ENCODE data around the gene RTN4RL1.

Gene RTN4RL1

GRCh38 chr17:2044263-2044894 is 19.2 kb upstream of the RTN4RL1 start:
- DNase-seq, result no peak

DNA sequence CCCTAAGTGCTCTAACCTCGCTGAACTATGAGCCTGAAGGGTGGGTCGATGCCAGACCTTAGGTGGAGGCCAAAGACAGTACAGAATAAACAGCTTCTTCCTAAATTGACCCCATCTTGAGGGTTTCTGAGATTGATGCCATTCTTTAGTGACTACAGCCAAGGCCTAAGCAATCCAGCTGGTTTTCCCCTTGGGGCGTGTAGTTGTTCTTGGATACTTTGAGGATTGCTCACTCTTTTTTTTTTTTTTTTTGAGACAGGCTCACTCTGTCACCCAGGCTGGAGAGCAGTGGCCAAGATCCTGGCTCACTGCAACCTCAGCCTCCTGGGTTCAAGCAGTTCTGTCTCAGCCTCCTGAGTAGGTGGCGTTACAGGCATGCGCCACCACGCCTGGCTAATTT is 18.7 kb upstream of the RTN4RL1 start:
- no peak for DNase-seq

- DNase-seq, result no peak
These were observed 17.8 kb upstream of the RTN4RL1 start for GRCh38 chr17:2042933-2043332.

DNA sequence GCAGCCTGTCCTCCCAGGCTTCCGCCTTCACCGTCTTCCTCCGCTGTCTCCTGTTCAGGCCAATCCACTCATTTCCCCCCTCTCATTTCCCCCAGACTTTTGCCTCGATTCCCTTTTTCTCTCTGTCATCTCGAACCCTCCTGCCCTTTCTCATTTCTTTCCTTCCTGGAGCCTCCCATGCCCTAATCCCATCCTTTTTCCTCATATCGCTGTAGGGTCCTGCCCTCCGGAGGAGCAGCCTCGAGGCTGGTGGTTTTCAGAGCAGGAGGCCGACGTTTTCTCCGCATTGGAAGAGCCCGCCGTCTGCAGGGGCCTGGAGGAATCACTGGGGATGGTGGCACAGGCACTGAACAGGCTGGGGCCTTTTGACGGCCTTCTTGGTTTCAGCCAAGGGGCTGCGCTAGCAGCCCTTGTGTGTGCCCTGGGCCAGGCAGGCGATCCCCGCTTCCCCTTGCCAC is 17.3 kb upstream of the RTN4RL1 start:
- DNase-seq, result no peak

DNA sequence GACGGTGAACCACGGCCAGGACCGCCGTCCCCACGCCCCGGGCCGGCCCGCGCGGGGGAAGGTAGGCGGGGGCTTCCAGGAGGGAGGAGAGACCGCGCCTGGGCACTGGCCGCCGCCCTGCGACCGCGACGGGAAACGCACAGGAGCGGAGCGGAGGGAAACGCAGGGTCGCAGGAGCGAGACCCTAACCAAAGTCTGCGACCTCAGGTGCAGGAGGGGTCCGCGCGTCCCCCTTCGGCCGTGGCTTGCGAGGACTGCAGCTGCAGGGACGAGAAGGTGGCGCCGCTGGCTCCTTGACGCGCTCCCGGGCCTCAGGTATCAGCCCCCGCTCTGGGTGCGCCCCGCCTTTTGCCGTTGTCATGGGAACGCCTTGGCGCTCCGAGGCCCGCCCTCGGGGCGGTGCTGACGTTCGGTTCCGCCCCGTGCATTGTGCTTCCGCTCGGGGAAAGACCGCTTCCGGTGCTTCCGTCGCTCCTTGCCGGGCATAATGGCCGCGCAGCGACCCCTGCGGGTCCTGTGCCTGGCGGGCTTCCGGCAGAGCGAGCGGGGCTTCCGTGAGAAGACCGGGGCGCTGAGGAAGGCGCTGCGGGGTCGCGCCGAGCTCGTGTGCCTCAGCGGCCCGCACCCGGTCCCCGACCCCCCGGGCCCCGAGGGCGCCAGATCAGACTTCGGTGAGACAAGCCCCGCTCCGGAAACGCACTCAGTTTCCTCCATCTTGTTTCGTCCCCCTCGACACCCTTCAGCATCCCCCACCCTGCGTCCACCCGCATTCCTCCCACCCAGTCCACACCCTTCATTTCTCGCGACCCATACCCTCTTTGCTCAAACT is 16.6 kb upstream of the RTN4RL1 start, which contains the start of gene OVCA2:
OVCA2 (plus strand) TSS at position 462 of the 829 bp plus-strand sequence; CDS start at position 488, 26 bp downstream.
- DNase-seq, result peak; percentile 94 to 97 (median 96)

DNA sequence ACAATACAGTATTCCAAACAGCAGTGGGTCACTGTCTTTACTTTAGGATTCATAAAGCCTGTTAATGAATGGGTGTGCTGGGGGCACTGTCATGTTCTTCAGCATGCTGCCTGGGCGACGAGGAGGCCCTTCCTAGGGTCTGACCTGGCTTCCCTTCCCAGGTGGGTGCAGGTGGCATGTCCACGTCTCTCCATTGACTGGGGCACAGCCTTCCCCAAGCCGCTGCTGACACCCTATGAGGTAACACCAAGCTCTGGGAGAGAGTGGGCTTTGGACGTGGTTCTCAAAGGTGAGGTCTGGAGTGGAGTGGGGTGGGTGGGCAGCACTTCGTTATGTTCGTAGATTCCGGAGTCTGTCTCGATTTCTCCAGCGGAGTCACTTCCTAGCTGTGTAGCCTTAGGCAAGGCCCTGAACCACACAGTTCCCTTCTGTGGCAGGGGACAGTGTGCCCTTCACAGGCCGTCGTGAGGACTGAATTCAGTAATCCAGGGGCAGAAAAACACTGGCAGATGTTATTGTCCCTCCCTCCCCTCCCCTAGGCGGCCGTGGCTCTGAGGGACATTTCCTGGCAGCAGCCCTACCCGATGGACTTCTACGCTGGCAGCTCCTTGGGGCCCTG is 15.9 kb upstream of the RTN4RL1 start:
- DNase-seq, result no peak

GRCh38 chr17:2040219-2040827 is 15.2 kb upstream of the RTN4RL1 start:
- DNase-seq, result no peak

DNA sequence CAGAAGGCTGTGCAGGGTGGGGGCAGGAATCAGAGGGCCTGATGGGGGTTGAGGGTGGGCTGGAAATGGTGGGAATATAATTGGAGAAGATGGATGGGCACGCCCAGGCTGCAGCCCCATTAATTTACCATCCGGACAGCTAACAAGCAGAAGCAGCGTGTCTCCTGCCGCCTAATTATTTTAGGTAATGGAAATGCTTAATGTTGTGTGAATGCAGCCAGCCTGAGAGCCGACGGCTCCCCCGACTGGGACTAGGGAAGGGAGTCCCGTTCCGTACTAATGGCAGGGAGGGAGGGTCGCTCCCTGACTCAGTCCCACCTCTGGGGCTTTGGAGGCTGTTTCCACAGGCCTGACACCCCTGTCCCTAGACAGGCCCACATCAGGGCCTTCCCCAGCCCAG is 12.0 kb upstream of the RTN4RL1 start:
- no peak for DNase-seq

DNA sequence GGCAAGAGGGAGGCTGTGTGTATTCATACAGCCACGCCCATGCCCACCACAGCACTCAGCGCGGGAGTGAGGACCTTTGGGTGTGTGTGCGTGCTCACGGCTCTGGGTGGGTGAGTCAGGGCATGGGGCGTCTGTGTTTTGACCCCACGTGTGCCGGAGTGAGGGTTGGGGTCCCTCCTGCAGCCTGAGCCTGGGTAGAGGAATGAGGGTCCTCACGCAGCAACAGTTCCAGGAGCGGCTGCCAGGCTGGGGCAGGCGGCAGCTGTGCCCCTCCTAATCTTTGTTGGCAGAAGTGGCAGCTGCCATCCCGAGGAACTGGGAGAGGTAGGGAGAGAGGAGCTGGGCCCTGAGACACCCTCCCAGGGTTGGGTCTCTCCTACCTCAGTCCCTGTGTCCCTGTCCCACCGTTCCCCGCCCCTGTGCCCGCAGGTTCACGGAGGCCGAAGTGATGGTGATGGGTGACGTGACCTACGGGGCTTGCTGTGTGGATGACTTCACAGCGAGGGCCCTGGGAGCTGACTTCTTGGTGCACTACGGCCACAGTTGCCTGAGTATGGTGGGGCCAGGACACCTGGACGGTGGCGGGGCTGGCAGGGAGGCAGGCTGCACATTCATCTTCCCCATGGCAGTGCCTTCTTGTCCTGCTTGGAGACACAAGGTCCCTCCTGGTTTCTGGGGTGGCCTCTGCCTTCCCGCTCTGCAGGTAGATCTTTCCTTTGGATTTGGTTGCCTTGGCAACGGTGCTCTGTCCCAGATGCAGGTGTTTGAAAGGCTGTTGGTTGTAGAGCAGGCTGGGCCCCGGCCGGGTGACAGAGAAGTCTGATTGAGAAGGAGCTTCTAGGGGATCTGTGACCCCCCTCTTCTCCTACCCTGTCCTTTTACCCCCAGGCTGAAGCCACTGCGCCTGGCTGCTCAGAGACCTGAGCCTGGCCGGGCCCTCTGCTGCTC is 10.7 kb upstream of the RTN4RL1 start:
- no peak for DNase-seq

DNA sequence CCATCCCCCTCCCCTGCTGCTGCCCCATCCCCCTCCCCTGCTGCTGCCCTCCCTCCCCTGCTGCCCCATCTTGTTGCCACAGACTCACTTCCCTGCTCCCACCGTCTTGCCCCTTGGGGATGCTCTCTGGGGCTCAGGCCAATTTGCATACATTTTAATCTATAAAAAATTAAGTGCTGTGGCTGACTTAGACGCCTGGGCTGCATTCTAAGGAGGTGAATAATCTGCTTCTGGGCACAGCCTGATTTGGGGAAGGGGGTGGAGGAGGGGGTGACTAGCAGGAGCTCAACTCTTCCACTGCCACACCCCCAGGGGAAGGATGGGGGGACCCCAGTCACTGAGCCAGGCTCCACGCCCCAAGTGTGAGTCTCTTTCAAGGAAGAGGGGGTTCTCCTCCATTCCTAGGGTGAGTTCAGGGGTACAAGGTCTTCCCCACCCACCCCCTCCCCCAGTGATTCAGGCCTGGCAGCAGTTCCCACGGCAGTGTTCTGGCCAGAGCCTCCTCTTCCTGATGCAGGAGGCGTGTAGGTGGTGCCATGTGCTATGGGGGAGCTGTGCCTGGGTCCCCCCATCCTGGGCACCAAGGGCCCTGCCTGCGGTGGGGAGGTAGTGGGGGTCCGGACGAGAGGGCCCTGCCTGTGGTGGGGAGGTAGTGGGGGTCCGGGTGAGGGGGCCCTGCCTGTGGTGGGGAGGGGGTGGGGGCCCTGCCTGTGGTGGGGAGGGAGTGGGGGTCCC is 9.8 kb upstream of the RTN4RL1 start:
- DNase-seq, result no peak

DNA sequence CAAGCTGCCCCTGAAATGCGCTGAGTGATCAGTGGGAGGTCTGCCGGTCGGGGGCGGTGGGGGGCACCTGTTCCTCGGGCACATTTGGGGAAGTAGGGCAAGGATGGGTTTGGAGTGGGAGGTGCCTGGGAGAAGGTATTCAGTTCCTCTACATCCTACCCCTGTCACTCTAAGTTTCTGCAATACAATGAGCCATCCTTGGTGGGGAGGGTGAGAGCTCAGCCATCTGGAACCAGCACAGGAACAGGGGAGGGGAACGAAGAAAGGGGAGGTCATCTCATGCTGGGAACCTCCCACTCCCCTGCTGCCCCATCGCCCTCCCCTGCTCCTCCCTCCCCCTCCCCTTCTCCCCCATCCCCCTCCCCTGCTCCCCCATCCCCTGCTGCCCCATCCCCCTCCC is 9.0 kb upstream of the RTN4RL1 start:
- DNase-seq, result no peak

DNA sequence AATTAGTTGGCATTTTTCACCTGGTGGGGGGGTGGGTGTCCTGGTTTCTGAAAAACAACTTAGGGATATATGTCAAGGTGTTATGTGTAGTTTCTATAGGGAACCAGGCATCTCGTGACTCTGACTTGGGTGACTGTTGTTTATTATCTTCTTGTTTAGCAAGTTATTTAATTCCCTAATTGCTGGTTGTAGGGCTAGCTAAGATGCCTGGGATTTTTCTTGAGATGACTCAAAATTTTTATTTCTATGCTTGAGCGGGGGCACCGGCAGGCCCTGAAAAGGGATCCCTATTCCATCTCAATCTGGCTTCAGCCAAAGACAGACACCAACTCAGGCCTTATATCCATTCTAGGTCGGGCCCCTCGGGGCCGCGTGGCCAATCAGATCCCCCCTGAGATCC is 8.0 kb upstream of the RTN4RL1 start:
- no peak for DNase-seq

GRCh38 chr17:2030779-2031163 is 5.6 kb upstream of the RTN4RL1 start:
- DNase-seq, result no peak

- peak; percentile 63 to 74 (median 70) for DNase-seq
These were observed 5.0 kb upstream of the RTN4RL1 start, which contains the start of gene DPH1 for GRCh38 chr17:2029911-2030778. DPH1 (plus strand) TSS chr17:2030153; CDS start chr17:2030170, 17 bp downstream.

DNA sequence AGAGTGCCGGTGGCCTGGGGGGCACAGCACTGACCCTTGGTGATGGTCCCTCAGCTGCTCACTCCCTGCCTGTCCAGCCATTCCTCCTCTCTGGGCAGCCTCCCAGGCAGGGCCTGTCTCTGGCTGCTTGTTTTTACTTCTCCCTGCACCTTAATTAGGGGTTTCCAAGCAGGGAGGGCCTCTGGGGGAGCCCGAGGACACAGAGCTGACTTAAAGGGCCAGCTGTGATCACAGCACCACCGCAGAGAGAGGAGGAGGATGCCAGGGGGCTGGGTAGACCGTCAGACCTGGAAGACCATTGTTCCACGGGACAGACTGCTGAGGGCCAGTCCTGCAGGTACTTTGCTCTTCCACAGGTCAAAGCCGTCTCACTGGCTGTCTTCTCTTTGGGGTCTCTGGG is 3.6 kb upstream of the RTN4RL1 start:
- no peak for DNase-seq

DNA sequence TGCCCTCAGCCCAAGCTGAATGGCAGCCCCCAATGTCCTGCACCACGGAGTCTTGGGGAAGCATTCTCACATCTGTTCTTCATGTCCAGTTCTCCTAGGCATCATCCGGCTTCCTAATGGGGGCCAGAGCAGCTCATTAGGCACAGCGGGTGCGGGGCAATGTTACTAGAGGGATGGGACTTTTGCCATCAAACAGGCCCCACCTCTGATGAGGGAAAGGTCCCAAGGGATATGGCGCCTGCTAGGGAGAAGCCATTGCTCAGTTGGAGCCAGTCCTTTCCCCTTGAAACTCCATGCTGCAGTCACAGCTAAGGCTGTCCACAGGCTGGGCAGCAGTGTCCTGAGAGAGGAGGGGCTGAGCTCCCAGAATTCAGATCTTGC is 3.1 kb upstream of the RTN4RL1 start:
- no peak for DNase-seq

- DNase-seq, result no peak
These were observed 2.5 kb upstream of the RTN4RL1 start for GRCh38 chr17:2027528-2028233.

DNA sequence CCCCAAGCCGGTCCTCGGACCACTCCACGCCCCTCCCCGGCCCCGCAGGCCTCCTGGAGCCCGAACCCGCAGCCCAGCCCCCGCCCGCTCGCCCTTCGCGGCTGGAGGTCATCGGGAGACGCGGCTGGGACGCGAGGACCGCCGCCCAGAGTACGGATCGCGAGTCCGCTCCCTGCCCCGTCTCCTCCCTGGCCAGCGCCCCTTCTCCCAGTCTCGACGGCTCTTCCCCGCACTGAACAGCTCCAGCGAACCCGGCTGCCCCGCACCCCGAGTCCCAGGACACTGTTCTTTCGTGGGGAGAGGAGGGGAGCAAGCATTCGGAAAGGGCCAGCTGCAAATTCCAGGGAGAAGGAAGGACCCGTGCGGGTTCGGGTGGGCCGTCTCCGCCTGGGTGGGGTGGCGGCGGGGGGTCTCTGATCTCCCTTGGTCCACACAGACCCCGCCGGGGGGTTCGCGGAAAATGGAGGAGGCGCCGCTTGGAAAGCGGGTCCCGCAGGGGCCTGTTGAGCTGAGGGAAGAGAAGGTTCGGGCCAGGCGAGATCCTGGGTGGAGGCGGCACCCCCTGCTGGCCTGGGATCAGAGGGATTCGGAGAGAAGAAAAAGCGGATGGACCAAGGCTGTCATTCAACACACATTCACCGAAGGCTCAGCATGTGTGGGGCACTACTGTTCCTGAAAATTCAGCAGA is 632 bp upstream of the RTN4RL1 start:
- DNase-seq, result no peak

GRCh38 chr17:2024572-2025219 is 438 bp downstream of the RTN4RL1 start:
- DNase-seq, result no peak

All from activated CD4-positive, CD25-positive, alpha-beta regulatory T cell (primary cell).